ENCODE data around the gene EGLN2.

GRCh38 chr19:40801426-40802299, 2.7 kb downstream of the EGLN2 start:
- TF ChIP-seq CTCF (IDR thresholded peaks at IDR 0.05; ENCODE audit: low read length) (no peak), EZH2 (IDR thresholded peaks at IDR 0.05; ENCODE audit: borderline replicate concordance, low read length) (no peak)
